Kidney epithelial cell (primary cell): Measurements from ENCODE around the gene C1QTNF9B. TPM values are rescaled to one million over a fixed set of nuclear protein-coding genes. Genes with fewer than 3 reads are reported as not detected.
"Not testable (repeated sequence)": the region's sequence is repeated elsewhere in the genome, so short reads cannot be mapped to it uniquely, and the experiment has no call there.

Experiments
- DNase-seq: peaks from one replicate; pipeline ENCODE4 v3.0.0-alpha.2; 2010; ENCODE audit warnings: low read depth
- H3K27me3 ChIP-seq: 2 replicates; pipeline ENCODE4 v1.6.0; 2011; ENCODE audit warnings: low read length; ENCODE audit not compliant: control insufficient read depth, insufficient read depth
- H3K36me3 ChIP-seq: 2 replicates; pipeline ENCODE4 v1.5.1; 2011; ENCODE audit warnings: low read length; ENCODE audit not compliant: control insufficient read depth, insufficient read depth
- H3K4me3 ChIP-seq: 2 replicates; pipeline ENCODE4 v1.5.1; 2011; ENCODE audit warnings: low read depth, mild to moderate bottlenecking, control low read depth, low read length
- CTCF ChIP-seq: IDR thresholded peaks from 2 replicates; pipeline ENCODE4 v1.5.1; 2011; ENCODE audit warnings: mild to moderate bottlenecking, moderate library complexity, low read length, control low read depth, inconsistent platforms; ENCODE audit not compliant: insufficient read depth, poor library complexity, severe bottlenecking
- total RNA-seq: library from RNA; depleted of rRNA; stranded (reverse); fragments of >200 nt; gene quantifications from 2 replicates; pipeline ENCODE4 v1.2.3, GENCODE V29; 2015

Gene C1QTNF9B
- total RNA-seq, 1 donor from 2014 or later: not detected

GRCh38 chr13:23889615-23890607 is 7.4 kb downstream of the C1QTNF9B start:
- DNase-seq: no peak
- H3K27me3 ChIP-seq: no peaks in the 10 kb centered on the region
- H3K36me3 ChIP-seq: no peaks in the 10 kb centered on the region
- H3K4me3 ChIP-seq: peak overlapping the region; percentile 94
- peak; percentile 26 for TF ChIP-seq CTCF

GRCh38 chr13:23888658-23889614 is 8.4 kb downstream of the C1QTNF9B start, which contains the start of gene MIPEP:
Gene MIPEP (minus strand): TSS chr13:23889400. CDS start chr13:23889320, 80 bp downstream.
- DNase-seq: peak; percentile 84
- TF ChIP-seq CTCF: peak; percentile 80
- peak within 1 kb of the TSS; percentile 94 for H3K4me3 ChIP-seq

GRCh38 chr13:23884361-23884760 is 12.9 kb downstream of the C1QTNF9B start:
- H3K36me3 ChIP-seq, H3K27me3 ChIP-seq, H3K4me3 ChIP-seq, DNase-seq: not testable (repeated sequence)

More at GRCh38 chr13:23888658-23889614, 8.4 kb downstream of the C1QTNF9B start, which contains the start of gene MIPEP:
- Histone ChIP-seq H3K36me3 (no peaks in the 10 kb centered on the region), H3K27me3 (no peaks in the 10 kb centered on the region)

GRCh38 chr13:23883255-23883654 is 14.0 kb downstream of the C1QTNF9B start:
- no peak for DNase-seq
- Histone ChIP-seq H3K4me3 (no peak overlapping the region), H3K36me3 (no peaks in the 10 kb centered on the region), H3K27me3 (no peaks in the 10 kb centered on the region)
- no peak for TF ChIP-seq CTCF

GRCh38 chr13:23881402-23881800 is 15.9 kb downstream of the C1QTNF9B start:
- DNase-seq, H3K36me3 ChIP-seq, H3K27me3 ChIP-seq, H3K4me3 ChIP-seq: not testable (repeated sequence)

GRCh38 chr13:23880493-23881401 is 16.6 kb downstream of the C1QTNF9B start:
- H3K27me3 ChIP-seq, H3K4me3 ChIP-seq, H3K36me3 ChIP-seq, DNase-seq: not testable (repeated sequence)
